IMR-90 (cell line): ENCODE measurements around the gene NAA10. TPM values are rescaled to one million over a fixed set of nuclear protein-coding genes. Genes with fewer than 3 reads are reported as not detected.

Experiments used
- ATAC-seq: fragments of 200-7000 bp; cut with Tn5 transposase; 2 replicates; pipeline ENCODE4 v1.9.1; 2020; ENCODE audit warnings: low read depth, mild to moderate bottlenecking, moderate library complexity
- BruUV-seq: library from RNA; stranded (reverse); fragments of 400-500 nt; replicated peaks from 2 replicates; lab custom pipeline; 2021; lab: Mats Ljungman, UMichigan
- CTCF ChIA-PET: fragments of 300-600 bp; formaldehyde crosslinking; extraction: SDS; loops from one replicate; lab custom pipeline; 2021; ENCODE audit warnings: antibody characterized with exemption; lab: Yijun Ruan, JAX
- POLR2A ChIA-PET: fragments of 300-600 bp; sonication (Branson Sonifier 250); formaldehyde crosslinking; loops from one replicate; lab custom pipeline; 2022; ENCODE audit warnings: antibody characterized with exemption; ENCODE audit not compliant: unreplicated experiment; lab: Charles Lee
- DNase-seq: peaks from one replicate; pipeline ENCODE4 v3.0.0; 2013
- H2AFZ ChIP-seq: replicated peaks from 2 replicates; pipeline ENCODE3; 2013; ENCODE audit warnings: low read length, mild to moderate bottlenecking; ENCODE audit not compliant: poor library complexity
- H2AK5ac ChIP-seq: 2 replicates; pipeline ENCODE4 v1.6.1; 2013; ENCODE audit warnings: low read depth, low read length, inconsistent platforms
- H2AK9ac ChIP-seq: replicated peaks from 2 replicates; pipeline ENCODE3; 2013; ENCODE audit warnings: mild to moderate bottlenecking, low read depth, low read length, moderate library complexity; ENCODE audit not compliant: poor library complexity
- H2BK120ac ChIP-seq: 2 replicates; pipeline ENCODE4 v1.6.1; 2013; ENCODE audit warnings: low read depth, low read length, inconsistent platforms
- H2BK15ac ChIP-seq: 3 replicates; pipeline ENCODE4 v1.6.1; 2013; ENCODE audit warnings: low read depth, low read length, inconsistent platforms
- H2BK20ac ChIP-seq: 2 replicates; pipeline ENCODE4 v1.6.1; 2013; ENCODE audit warnings: low read depth, mild to moderate bottlenecking, inconsistent platforms, low read length, moderate library complexity
- H2BK5ac ChIP-seq: 2 replicates; pipeline ENCODE4 v1.6.1; 2013; ENCODE audit warnings: mild to moderate bottlenecking, low read depth, low read length, inconsistent platforms; ENCODE audit not compliant: poor library complexity, severe bottlenecking
- H3K14ac ChIP-seq: replicated peaks from 2 replicates; pipeline ENCODE4 v1.6.1; 2013; ENCODE audit warnings: low read depth, low read length, inconsistent platforms
- H3K18ac ChIP-seq: 2 replicates; pipeline ENCODE4 v1.6.1; 2013; ENCODE audit warnings: low read depth, low read length, control low read depth
- H3K23ac ChIP-seq: 2 replicates; pipeline ENCODE4 v1.6.1; 2013; ENCODE audit warnings: low read depth, low read length, inconsistent platforms
- H3K27ac ChIP-seq: 2 replicates; pipeline ENCODE4 v1.5.1; 2013; ENCODE audit warnings: mild to moderate bottlenecking, control low read depth, low read length; ENCODE audit not compliant: insufficient read depth
- H3K27me3 ChIP-seq: 2 replicates; pipeline ENCODE4 v1.6.1; 2013; ENCODE audit warnings: low read length; ENCODE audit not compliant: control insufficient read depth, insufficient read depth
- H3K36me3 ChIP-seq: 2 replicates; pipeline ENCODE4 v1.6.1; 2013; ENCODE audit warnings: low read length, mixed read lengths; ENCODE audit not compliant: control insufficient read depth, insufficient read depth
- H3K4ac ChIP-seq: 2 replicates; pipeline ENCODE4 v1.6.1; 2013; ENCODE audit warnings: low read depth, low read length, inconsistent platforms
- H3K4me1 ChIP-seq: 2 replicates; pipeline ENCODE4 v1.6.1; 2013; ENCODE audit warnings: low read length, mixed read lengths; ENCODE audit not compliant: control insufficient read depth, insufficient read depth
- H3K4me2 ChIP-seq: 2 replicates; pipeline ENCODE4 v1.6.1; 2013; ENCODE audit warnings: low read depth, mild to moderate bottlenecking, control low read depth, low read length, moderate library complexity
- H3K4me3 ChIP-seq: 2 replicates; pipeline ENCODE4 v1.5.1; 2013; ENCODE audit warnings: low read depth, mild to moderate bottlenecking, control low read depth, low read length, moderate library complexity; ENCODE audit not compliant: insufficient read depth
- H3K56ac ChIP-seq: 2 replicates; pipeline ENCODE4 v1.6.1; 2013; ENCODE audit warnings: low read length, inconsistent platforms; ENCODE audit not compliant: insufficient read depth; ENCODE audit errors: extremely low read depth
- H3K79me1 ChIP-seq, 2 experiments: 2 replicates each; pipeline ENCODE4 v1.6.1; 2013; ENCODE audit warnings: low read length in 2 of 2, inconsistent platforms in 1 of 2, low read depth in 1 of 2
- H3K9ac ChIP-seq: 2 replicates; pipeline ENCODE4 v1.6.1; 2013; ENCODE audit warnings: low read depth, low read length, control low read depth
- H3K9me1 ChIP-seq: 2 replicates; pipeline ENCODE4 v1.6.1; 2013; ENCODE audit warnings: low read length, inconsistent platforms; ENCODE audit not compliant: insufficient read depth
- H3K9me3 ChIP-seq: 2 replicates; pipeline ENCODE4 v1.6.1; 2013; ENCODE audit warnings: low read length; ENCODE audit not compliant: control insufficient read depth, insufficient read depth
- H4K20me1 ChIP-seq: 2 replicates; pipeline ENCODE4 v1.6.1; 2013; ENCODE audit warnings: low read length, inconsistent platforms; ENCODE audit not compliant: insufficient read depth
- H4K5ac ChIP-seq: 2 replicates; pipeline ENCODE4 v1.6.1; 2013; ENCODE audit warnings: mild to moderate bottlenecking, low read depth, low read length, control low read depth
- H4K8ac ChIP-seq, 2 experiments: 2 replicates each; pipeline ENCODE4 v1.6.1; 2013; ENCODE audit warnings: low read depth in 2 of 2, low read length in 2 of 2, control low read depth in 1 of 2, inconsistent platforms in 1 of 2
- H4K91ac ChIP-seq: 2 replicates; pipeline ENCODE4 v1.6.1; 2013; ENCODE audit warnings: low read depth, low read length, inconsistent platforms; ENCODE audit not compliant: insufficient read depth
- MAZ ChIP-seq: IDR thresholded peaks from 2 replicates; pipeline ENCODE4 v1.6.1; 2012; ENCODE audit warnings: low read depth, mild to moderate bottlenecking, low read length, improper control_type of control experiment, moderate library complexity, borderline replicate concordance
- MXI1 ChIP-seq: IDR thresholded peaks from 2 replicates; pipeline ENCODE4 v1.6.1; 2012; ENCODE audit warnings: low read depth, mild to moderate bottlenecking, low read length, moderate library complexity, borderline replicate concordance
- RCOR1 ChIP-seq: IDR thresholded peaks from 2 replicates; pipeline ENCODE4 v1.6.1; 2012; ENCODE audit warnings: mild to moderate bottlenecking, low read length, improper control_type of control experiment; ENCODE audit not compliant: insufficient replicate concordance
- WGBS, 2 experiments: methylation state at CpG; one replicate each; pipeline versions ENCODE4 v1.1.5 to v1.1.7; 2013; ENCODE audit warnings: missing lambda C conversion rate in 2 of 2; ENCODE audit not compliant: insufficient read length in 1 of 2; ENCODE audit errors: extremely low coverage in 2 of 2; 5-methylcytosine and 5-hydroxymethylcytosine counted together
- dilution Hi-C: fragments of 300-500 bp; cut with HindIII; formaldehyde crosslinking; loops from one replicate; pipeline ENCODE4 v1.14.3; 2018; ENCODE audit warnings: low sequenced_read_pairs; ENCODE audit not compliant: unreplicated experiment
- in situ Hi-C: fragments of 300-500 bp; cut with MboI; formaldehyde crosslinking; loops from 3 replicates; pipeline ENCODE4 v1.14.3; 2019; ENCODE audit warnings: low sequenced_read_pairs, inconsistent platforms, mixed read lengths
- intact Hi-C: fragments of 100-400 bp; cut with micrococcal nuclease; formaldehyde crosslinking; loops from 2 replicates; pipeline ENCODE4 v1.10.0; 2022
- polyA plus RNA-seq, 3 experiments: library from polyadenylated mRNA; depleted of rRNA; stranded (reverse); fragments of >200 nt; gene quantifications; 2 replicates each; pipeline ENCODE4 v1.2.3, GENCODE V29; 2012; ENCODE audit warnings: low replicate concordance in 1 of 3
- total RNA-seq: library from RNA; depleted of rRNA; stranded (reverse); fragments of >200 nt; gene quantifications from 2 replicates; pipeline ENCODE4 v1.2.3, GENCODE V29; 2012

NAA10 gene
- total and polyA plus RNA-seq, 2 of the 4 experiments (the other 2 are of a cell fraction): 98.6 to 172 TPM

DNA sequence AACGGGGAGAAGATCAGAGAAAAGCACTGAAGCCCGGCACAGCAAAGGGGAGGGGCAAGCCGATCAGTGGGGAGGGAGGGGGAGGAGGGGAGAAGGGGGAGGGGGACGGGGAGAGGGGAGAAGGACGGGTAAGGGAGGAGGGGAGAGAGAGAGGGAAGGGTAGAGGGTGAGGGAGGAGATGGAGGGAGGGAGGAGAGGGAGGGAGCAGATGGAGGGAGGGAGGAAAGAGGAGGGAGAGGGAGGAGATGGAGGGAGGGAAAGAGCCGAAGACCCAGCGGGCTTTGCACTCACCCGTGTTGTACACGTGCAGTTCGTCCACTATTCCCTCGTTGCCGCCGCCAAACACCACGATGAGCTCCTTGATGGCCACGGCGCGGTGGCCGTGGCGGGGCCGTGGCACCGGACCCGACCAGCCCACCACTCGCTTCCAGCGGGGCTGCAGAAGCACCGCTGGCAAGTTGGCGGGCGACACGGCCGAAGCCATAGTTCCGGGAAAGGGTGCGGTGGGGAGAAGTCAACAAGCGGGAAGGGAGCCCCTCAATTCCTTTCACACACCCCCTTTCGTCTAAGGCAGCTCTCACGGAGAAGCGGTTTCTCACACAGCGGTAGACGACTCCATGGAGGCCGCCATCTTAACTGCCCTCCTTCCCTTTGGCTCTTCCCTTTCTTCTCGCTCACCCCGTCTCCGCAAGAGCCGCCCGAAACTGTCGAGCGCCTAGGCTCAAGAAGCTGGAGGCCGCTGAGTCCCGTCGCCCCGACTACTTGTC lies 35.7 kb upstream of the NAA10 start:
- Histone ChIP-seq H4K8ac (peak overlapping the region; percentile 64 to 75; a peak in 3 of 4 replicates), H3K4me3 (peak overlapping the region; percentile 96), H3K9ac (peak overlapping the region; percentile 95), H2BK120ac (peak overlapping the region; percentile 64; the same call in 1 of the 2 replicates), H3K23ac (peak overlapping the region; percentile 83), H3K14ac (peak overlapping the region; percentile 85), H3K9me1 (peaks cover 12% of the 10 kb centered on the region; the same call in 1 of the 2 replicates), H3K56ac (peak overlapping the region; percentile 91), H3K4me2 (peak overlapping the region; percentile 93), H3K4ac (peak overlapping the region; percentile 91), H2BK5ac (peak overlapping the region; percentile 93), H2BK15ac (no peak overlapping the region; the same call in 2 of the 3 replicates), H3K9me3 (no peaks in the 10 kb centered on the region), H2AK9ac (peak overlapping the region; percentile 99), H3K4me1 (peaks cover 24% of the 10 kb centered on the region), H3K27ac (peak overlapping the region; percentile 100), H2BK20ac (no peak overlapping the region), H2AFZ (peak overlapping the region; percentile 99), H3K18ac (peak overlapping the region; percentile 84), H4K20me1 (peaks cover 53% of the 10 kb centered on the region), H4K91ac (peak overlapping the region; percentile 82; the same call in 1 of the 2 replicates), H3K27me3 (no peaks in the 10 kb centered on the region), H4K5ac (peak overlapping the region; percentile 85), H3K79me1 (peaks cover 14 to 33% of the 10 kb centered on the region in 2 experiments; a peak in 2 of 4 replicates), H3K36me3 (no peaks in the 10 kb centered on the region), H2AK5ac (peak overlapping the region; percentile 93)
- in situ Hi-C loops (no loop called here), dilution Hi-C loops (no loop called here), intact Hi-C loops (loop anchor here (2.0 kb wide), 1 partner anchor 76 kb away; no protein-coding TSS in a partner anchor)
- ChIA-PET POLR2A (interaction anchor here (0.5 to 0.6 kb wide), 3 partner anchors 47 to 357 kb away, joined by 3 to 13 read pairs (median 6); no protein-coding TSS in a partner anchor), CTCF (no interaction called here)
- ATAC-seq: peak; percentile 8
- TF ChIP-seq MXI1: 0 out of 2 replicates have a peak, but pooled peaks have one; percentile 10
- TF ChIP-seq MAZ: peak; percentile 71; the same call in 1 of the 2 replicates
- no peak for TF ChIP-seq RCOR1
- DNase-seq: peak; percentile 71
- no TSS peak for BruUV-seq
- 7% methylated on average over 21 of the region's 49 CpGs; no CpG with 5 or more reads in 1 of the 2 experiments for WGBS, 2 experiments
